ENCODE data around the gene PITPNC1. TPM values are rescaled to one million over a fixed set of nuclear protein-coding genes. Genes with fewer than 3 reads are reported as not detected.

The PITPNC1 gene
- total RNA-seq, 1 experiment from 2014 or later, result 35.5 TPM

- no peak for DNase-seq (ENCODE audit: low spot score)
- H3K4me3 ChIP-seq (ENCODE audit: low read depth, low read length, poor library complexity, severe bottlenecking), result no peak overlapping the region
- ChIA-PET POLR2A (ENCODE audit: low non-redundant PET) (no interaction called here), CTCF (no interaction called here)
- intact Hi-C loops (cut with micrococcal nuclease; ENCODE audit: unreplicated experiment), result no loop called here
- no peaks in the 10 kb centered on the region for H3K36me3 ChIP-seq (ENCODE audit: insufficient read depth, low read length, poor library complexity, severe bottlenecking)
- TF ChIP-seq EZH2 (IDR thresholded peaks at IDR 0.05; ENCODE audit: borderline replicate concordance, low read depth, low read length, poor library complexity, severe bottlenecking), result no peak
- TF ChIP-seq CTCF (conservative IDR thresholded peaks at IDR 0.05; ENCODE audit: low read depth, low read length), result no peak
- no peaks in the 10 kb centered on the region for H3K4me1 ChIP-seq (ENCODE audit: insufficient read depth, low read length, poor library complexity, severe bottlenecking)
- no peak overlapping the region for H3K27ac ChIP-seq (ENCODE audit: low read depth, low read length, poor library complexity, severe bottlenecking)
- BruUV-seq (replicated peaks), result no TSS peak
- H3K9me3 ChIP-seq (ENCODE audit: low read depth, low read length, poor library complexity, severe bottlenecking), result no peaks in the 10 kb centered on the region
- H3K27me3 ChIP-seq (replicated peaks; ENCODE audit: insufficient read depth, low read depth, low read length, poor library complexity), result no peaks in the 10 kb centered on the region
These were observed 157.9 kb downstream of the PITPNC1 start for GRCh38 chr17:67534941-67535340.

GRCh38 chr17:67542219-67543114 is 165.4 kb downstream of the PITPNC1 start:
- intact Hi-C loops (cut with micrococcal nuclease; ENCODE audit: unreplicated experiment), result no loop called here
- Histone ChIP-seq H3K27me3 (replicated peaks; ENCODE audit: insufficient read depth, low read depth, low read length, poor library complexity) (no peaks in the 10 kb centered on the region), H3K4me3 (ENCODE audit: low read depth, low read length, poor library complexity, severe bottlenecking) (no peak overlapping the region), H3K4me1 (ENCODE audit: insufficient read depth, low read length, poor library complexity, severe bottlenecking) (no peaks in the 10 kb centered on the region), H3K27ac (ENCODE audit: low read depth, low read length, poor library complexity, severe bottlenecking) (no peak overlapping the region), H3K36me3 (ENCODE audit: insufficient read depth, low read length, poor library complexity, severe bottlenecking) (no peaks in the 10 kb centered on the region), H3K9me3 (ENCODE audit: low read depth, low read length, poor library complexity, severe bottlenecking) (no peaks in the 10 kb centered on the region)
- ChIA-PET POLR2A (ENCODE audit: low non-redundant PET) (no interaction called here), CTCF (no interaction called here)
- DNase-seq (ENCODE audit: low spot score), result no peak
- no TSS peak for BruUV-seq (replicated peaks)
- TF ChIP-seq EZH2 (IDR thresholded peaks at IDR 0.05; ENCODE audit: borderline replicate concordance, low read depth, low read length, poor library complexity, severe bottlenecking) (no peak), CTCF (conservative IDR thresholded peaks at IDR 0.05; ENCODE audit: low read depth, low read length) (no peak)

- CTCF ChIA-PET, result no interaction called here
- no peaks in the 10 kb centered on the region for H3K27me3 ChIP-seq (replicated peaks; ENCODE audit: insufficient read depth, low read depth, low read length, poor library complexity)
- BruUV-seq (replicated peaks), result no TSS peak
- H3K36me3 ChIP-seq (ENCODE audit: insufficient read depth, low read length, poor library complexity, severe bottlenecking), result no peaks in the 10 kb centered on the region
- DNase-seq (ENCODE audit: low spot score), result no peak
- no peaks in the 10 kb centered on the region for H3K4me1 ChIP-seq (ENCODE audit: insufficient read depth, low read length, poor library complexity, severe bottlenecking)
- no peak overlapping the region for H3K4me3 ChIP-seq (ENCODE audit: low read depth, low read length, poor library complexity, severe bottlenecking)
- H3K27ac ChIP-seq (ENCODE audit: low read depth, low read length, poor library complexity, severe bottlenecking), result no peak overlapping the region
- H3K9me3 ChIP-seq (ENCODE audit: low read depth, low read length, poor library complexity, severe bottlenecking), result no peaks in the 10 kb centered on the region
- TF ChIP-seq EZH2 (IDR thresholded peaks at IDR 0.05; ENCODE audit: borderline replicate concordance, low read depth, low read length, poor library complexity, severe bottlenecking) (no peak), CTCF (conservative IDR thresholded peaks at IDR 0.05; ENCODE audit: low read depth, low read length) (no peak)
- intact Hi-C loops (cut with micrococcal nuclease; ENCODE audit: unreplicated experiment), result no loop called here
- POLR2A ChIA-PET (ENCODE audit: low non-redundant PET), result no interaction called here
These were observed 167.4 kb downstream of the PITPNC1 start for GRCh38 chr17:67544364-67544955.

Data from A673 (cell line).